NCI-H2227 treated with DMSO at 0.1 percent for 48 hours (cell line): Measurements from ENCODE around the gene PDE2A.

Experiments used
- DNase-seq: peaks from one replicate; lab custom pipeline; 2025; lab: John Stamatoyannopoulos, UW

The PDE2A gene

GRCh38 chr11:72704028-72704782 is 30.0 kb upstream of the PDE2A start:
- no peak for DNase-seq

GRCh38 chr11:72703267-72704008 is 29.2 kb upstream of the PDE2A start:
- no peak for DNase-seq

GRCh38 chr11:72702577-72703241 is 28.5 kb upstream of the PDE2A start:
- DNase-seq: no peak

GRCh38 chr11:72702096-72702495 is 27.9 kb upstream of the PDE2A start:
- DNase-seq: no peak

- DNase-seq: no peak
These were observed 27.2 kb upstream of the PDE2A start for GRCh38 chr11:72701466-72701865.

- no peak for DNase-seq
These were observed 25.9 kb upstream of the PDE2A start for GRCh38 chr11:72700146-72700545.

- no peak for DNase-seq
These were observed 23.6 kb upstream of the PDE2A start for GRCh38 chr11:72697814-72698213.

GRCh38 chr11:72696866-72697700 is 22.9 kb upstream of the PDE2A start:
- DNase-seq: no peak

- DNase-seq: no peak
These were observed 21.1 kb upstream of the PDE2A start for GRCh38 chr11:72695354-72695753.

- DNase-seq: no peak
These were observed 19.2 kb upstream of the PDE2A start for GRCh38 chr11:72693271-72693968.

- no peak for DNase-seq
These were observed 18.4 kb upstream of the PDE2A start for GRCh38 chr11:72692498-72693237.

- DNase-seq: no peak
These were observed 15.9 kb upstream of the PDE2A start for GRCh38 chr11:72690166-72690565.

- no peak for DNase-seq
These were observed 14.7 kb upstream of the PDE2A start for GRCh38 chr11:72688929-72689328.

- no peak for DNase-seq
These were observed 14.3 kb upstream of the PDE2A start for GRCh38 chr11:72688486-72688885.

GRCh38 chr11:72687326-72687725 is 13.1 kb upstream of the PDE2A start:
- DNase-seq: no peak

- DNase-seq: no peak
These were observed 12.5 kb upstream of the PDE2A start for GRCh38 chr11:72686639-72687220.

GRCh38 chr11:72685560-72686480 is 11.6 kb upstream of the PDE2A start:
- no peak for DNase-seq

GRCh38 chr11:72684236-72684912 is 10.2 kb upstream of the PDE2A start:
- DNase-seq: no peak

GRCh38 chr11:72683782-72684200 is 9.6 kb upstream of the PDE2A start:
- peak; percentile 40 for DNase-seq
